ENCODE results near the gene TMPRSS3.

TMPRSS3 gene

GRCh38 chr21:42429021-42429420 is 33.2 kb upstream of the TMPRSS3 start:
- no peak for DNase-seq (ENCODE audit: low read depth in 2 of 3, low spot score in 2 of 3)

GRCh38 chr21:42427809-42428419 is 32.1 kb upstream of the TMPRSS3 start:
- no peak for DNase-seq (ENCODE audit: low read depth in 2 of 3, low spot score in 2 of 3)

GRCh38 chr21:42426876-42427480 is 31.1 kb upstream of the TMPRSS3 start:
- DNase-seq (ENCODE audit: low read depth in 2 of 3, low spot score in 2 of 3): no peak

- DNase-seq (ENCODE audit: low read depth in 2 of 3, low spot score in 2 of 3): no peak
These were observed 30.6 kb upstream of the TMPRSS3 start for GRCh38 chr21:42426424-42426823.

- no peak for DNase-seq (ENCODE audit: low read depth in 2 of 3, low spot score in 2 of 3)
These were observed 29.7 kb upstream of the TMPRSS3 start for GRCh38 chr21:42425591-42425990.

- DNase-seq (ENCODE audit: low read depth in 2 of 3, low spot score in 2 of 3): no peak
These were observed 29.2 kb upstream of the TMPRSS3 start for GRCh38 chr21:42424914-42425541.

GRCh38 chr21:42423685-42424084 is 27.8 kb upstream of the TMPRSS3 start:
- no peak for DNase-seq (ENCODE audit: low read depth in 2 of 3, low spot score in 2 of 3)

- DNase-seq (ENCODE audit: low read depth in 2 of 3, low spot score in 2 of 3): no peak
These were observed 27.4 kb upstream of the TMPRSS3 start for GRCh38 chr21:42423197-42423675.

GRCh38 chr21:42421018-42421793 is 25.4 kb upstream of the TMPRSS3 start:
- DNase-seq (ENCODE audit: low read depth in 2 of 3, low spot score in 2 of 3): no peak

GRCh38 chr21:42419845-42420244 is 24.0 kb upstream of the TMPRSS3 start:
- DNase-seq (ENCODE audit: low read depth in 2 of 3, low spot score in 2 of 3): no peak

- DNase-seq (ENCODE audit: low read depth in 2 of 3, low spot score in 2 of 3): no peak
These were observed 23.0 kb upstream of the TMPRSS3 start for GRCh38 chr21:42418886-42419285.

GRCh38 chr21:42417533-42417932 is 21.7 kb upstream of the TMPRSS3 start:
- DNase-seq (ENCODE audit: low read depth in 2 of 3, low spot score in 2 of 3): no peak

- peak in 2 of 3 experiments; percentile 83 to 88 for DNase-seq (ENCODE audit: low read depth in 2 of 3, low spot score in 2 of 3)
These were observed 19.3 kb upstream of the TMPRSS3 start for GRCh38 chr21:42414928-42415769.

GRCh38 chr21:42414553-42414927 is 18.7 kb upstream of the TMPRSS3 start:
- DNase-seq (ENCODE audit: low read depth in 2 of 3, low spot score in 2 of 3): no peak

GRCh38 chr21:42414066-42414465 is 18.2 kb upstream of the TMPRSS3 start:
- DNase-seq (ENCODE audit: low read depth in 2 of 3, low spot score in 2 of 3): no peak

- no peak for DNase-seq (ENCODE audit: low read depth in 2 of 3, low spot score in 2 of 3)
These were observed 17.6 kb upstream of the TMPRSS3 start for GRCh38 chr21:42413500-42413899.

- no peak for DNase-seq (ENCODE audit: low read depth in 2 of 3, low spot score in 2 of 3)
These were observed 17.2 kb upstream of the TMPRSS3 start for GRCh38 chr21:42413093-42413492.

GRCh38 chr21:42412636-42412933 is 16.7 kb upstream of the TMPRSS3 start:
- DNase-seq (ENCODE audit: low read depth in 2 of 3, low spot score in 2 of 3): no peak

- DNase-seq (ENCODE audit: low read depth in 2 of 3, low spot score in 2 of 3): no peak
These were observed 16.2 kb upstream of the TMPRSS3 start for GRCh38 chr21:42411891-42412635.

- no peak for DNase-seq (ENCODE audit: low read depth in 2 of 3, low spot score in 2 of 3)
These were observed 15.5 kb upstream of the TMPRSS3 start for GRCh38 chr21:42411197-42411869.
